ENCODE data around the gene ADAMTS6.
"Not testable (repeated sequence)": the region's sequence is repeated elsewhere in the genome, so short reads cannot be mapped to it uniquely, and the experiment has no call there.

ADAMTS6 gene

DNA sequence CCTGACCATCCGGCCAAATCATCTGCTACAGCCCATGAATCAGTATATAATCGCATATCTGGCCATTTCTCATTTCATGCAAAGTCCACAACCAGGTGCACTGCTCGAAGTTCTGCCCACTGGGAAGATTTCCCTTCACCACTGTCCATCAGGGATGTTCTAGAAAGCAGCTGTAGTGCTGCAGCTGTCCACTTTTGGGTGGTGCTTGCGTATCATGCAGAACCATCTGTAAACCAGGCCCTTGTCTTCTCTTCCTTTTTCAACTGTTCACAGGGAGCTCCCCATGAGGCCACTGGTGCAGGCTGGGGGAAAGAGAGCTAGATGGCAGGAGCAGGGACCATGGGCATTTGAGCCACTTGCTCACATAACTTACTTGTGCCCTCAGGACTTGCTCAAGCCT is 7.4 kb upstream of the ADAMTS6 start:
- TF ChIP-seq, protein P1, sequence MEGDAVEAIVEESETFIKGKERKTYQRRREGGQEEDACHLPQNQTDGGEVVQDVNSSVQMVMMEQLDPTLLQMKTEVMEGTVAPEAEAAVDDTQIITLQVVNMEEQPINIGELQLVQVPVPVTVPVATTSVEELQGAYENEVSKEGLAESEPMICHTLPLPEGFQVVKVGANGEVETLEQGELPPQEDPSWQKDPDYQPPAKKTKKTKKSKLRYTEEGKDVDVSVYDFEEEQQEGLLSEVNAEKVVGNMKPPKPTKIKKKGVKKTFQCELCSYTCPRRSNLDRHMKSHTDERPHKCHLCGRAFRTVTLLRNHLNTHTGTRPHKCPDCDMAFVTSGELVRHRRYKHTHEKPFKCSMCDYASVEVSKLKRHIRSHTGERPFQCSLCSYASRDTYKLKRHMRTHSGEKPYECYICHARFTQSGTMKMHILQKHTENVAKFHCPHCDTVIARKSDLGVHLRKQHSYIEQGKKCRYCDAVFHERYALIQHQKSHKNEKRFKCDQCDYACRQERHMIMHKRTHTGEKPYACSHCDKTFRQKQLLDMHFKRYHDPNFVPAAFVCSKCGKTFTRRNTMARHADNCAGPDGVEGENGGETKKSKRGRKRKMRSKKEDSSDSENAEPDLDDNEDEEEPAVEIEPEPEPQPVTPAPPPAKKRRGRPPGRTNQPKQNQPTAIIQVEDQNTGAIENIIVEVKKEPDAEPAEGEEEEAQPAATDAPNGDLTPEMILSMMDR (IDR thresholded peaks at IDR 0.05; ENCODE audit: low read depth, low read length, missing control alignments): no peak
- no peak overlapping the region for H3K4me3 ChIP-seq (replicated peaks; ENCODE audit: low read depth, low read length)

DNA sequence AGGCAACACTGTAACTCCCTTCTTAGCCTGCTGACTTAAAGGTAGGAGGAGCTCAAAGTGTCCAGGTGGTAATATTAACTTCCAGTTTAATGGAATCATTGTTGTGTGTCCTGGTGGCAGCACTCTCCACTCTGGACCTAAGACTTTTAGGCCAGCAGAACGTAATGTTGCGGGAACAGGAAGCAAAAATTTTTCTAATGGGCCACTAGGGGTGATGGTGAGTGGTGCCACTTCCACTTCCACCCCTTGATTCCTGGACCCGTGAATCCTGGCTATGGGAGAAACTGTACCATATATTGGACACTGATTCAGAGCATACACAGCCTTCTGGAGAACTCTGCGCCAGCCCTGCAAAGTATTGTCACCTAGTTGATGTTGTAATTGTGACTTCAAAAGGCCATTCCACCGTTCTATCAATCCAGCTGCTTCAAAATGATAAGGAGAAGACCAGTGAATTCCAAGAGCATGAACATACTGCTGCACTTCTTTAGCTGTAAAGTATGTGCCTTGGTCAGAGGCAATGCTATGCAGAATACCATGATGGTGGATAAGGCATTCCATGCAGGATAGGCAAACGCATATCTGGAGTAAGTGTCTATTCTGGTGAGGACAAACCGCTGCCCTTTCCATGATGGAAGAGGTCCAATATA is 6.4 kb upstream of the ADAMTS6 start:
- TF ChIP-seq, protein P1 (IDR thresholded peaks at IDR 0.05; ENCODE audit: low read depth, low read length, missing control alignments): peak; percentile 9
- H3K4me3 ChIP-seq (replicated peaks; ENCODE audit: low read depth, low read length); DNase-seq (ENCODE audit: extremely low read depth, low read depth): not testable (repeated sequence)

More for the DNA sequence above, 7.4 kb upstream of the ADAMTS6 start:
- no peak for DNase-seq (ENCODE audit: extremely low read depth, low read depth)

DNA sequence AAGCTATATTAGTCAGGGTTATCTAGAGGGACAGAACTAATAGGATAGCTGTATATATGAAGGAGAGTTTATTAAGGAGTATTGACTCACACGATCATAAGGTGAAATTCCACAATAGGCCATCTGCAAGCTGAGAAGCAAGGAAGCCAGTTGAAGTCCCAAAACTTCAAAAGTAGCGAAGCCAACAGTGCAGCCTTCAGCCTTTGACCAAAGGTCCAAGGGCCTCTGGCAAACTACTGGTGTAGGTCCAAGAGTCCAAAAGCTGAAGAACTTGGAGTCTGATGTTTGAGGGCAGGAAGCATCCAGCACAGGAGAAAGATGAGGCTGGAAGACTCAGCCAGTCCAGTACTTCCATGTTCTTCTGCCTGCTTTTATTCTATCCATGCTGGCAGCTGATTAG is 5.1 kb upstream of the ADAMTS6 start:
- not testable (repeated sequence) for H3K4me3 ChIP-seq (replicated peaks; ENCODE audit: low read depth, low read length); DNase-seq (ENCODE audit: extremely low read depth, low read depth)

DNA sequence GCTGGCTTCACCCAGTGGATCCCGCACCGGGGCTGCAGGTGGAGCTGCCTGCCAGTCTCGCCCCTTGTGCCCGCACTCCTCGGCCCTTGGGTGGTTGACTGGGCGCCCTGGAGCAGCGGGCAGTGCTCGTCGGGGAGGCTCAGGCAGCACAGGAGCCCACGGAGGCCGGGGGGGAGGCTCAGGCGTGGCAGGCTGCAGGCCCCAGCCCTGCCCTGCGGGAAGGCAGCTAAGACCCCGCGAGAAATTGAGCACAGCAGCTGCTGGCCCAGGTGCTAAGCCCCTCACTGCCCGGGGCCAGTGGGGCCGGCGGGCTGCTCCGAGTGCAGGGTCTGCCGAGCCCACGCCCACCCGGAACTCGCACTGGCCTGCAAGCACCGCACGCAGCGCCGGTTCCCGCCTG is 3.7 kb upstream of the ADAMTS6 start:
- no peak for DNase-seq (ENCODE audit: extremely low read depth, low read depth)
- H3K4me3 ChIP-seq (replicated peaks; ENCODE audit: low read depth, low read length): no peak overlapping the region
- TF ChIP-seq, protein P1 (IDR thresholded peaks at IDR 0.05; ENCODE audit: low read depth, low read length, missing control alignments): no peak

DNA sequence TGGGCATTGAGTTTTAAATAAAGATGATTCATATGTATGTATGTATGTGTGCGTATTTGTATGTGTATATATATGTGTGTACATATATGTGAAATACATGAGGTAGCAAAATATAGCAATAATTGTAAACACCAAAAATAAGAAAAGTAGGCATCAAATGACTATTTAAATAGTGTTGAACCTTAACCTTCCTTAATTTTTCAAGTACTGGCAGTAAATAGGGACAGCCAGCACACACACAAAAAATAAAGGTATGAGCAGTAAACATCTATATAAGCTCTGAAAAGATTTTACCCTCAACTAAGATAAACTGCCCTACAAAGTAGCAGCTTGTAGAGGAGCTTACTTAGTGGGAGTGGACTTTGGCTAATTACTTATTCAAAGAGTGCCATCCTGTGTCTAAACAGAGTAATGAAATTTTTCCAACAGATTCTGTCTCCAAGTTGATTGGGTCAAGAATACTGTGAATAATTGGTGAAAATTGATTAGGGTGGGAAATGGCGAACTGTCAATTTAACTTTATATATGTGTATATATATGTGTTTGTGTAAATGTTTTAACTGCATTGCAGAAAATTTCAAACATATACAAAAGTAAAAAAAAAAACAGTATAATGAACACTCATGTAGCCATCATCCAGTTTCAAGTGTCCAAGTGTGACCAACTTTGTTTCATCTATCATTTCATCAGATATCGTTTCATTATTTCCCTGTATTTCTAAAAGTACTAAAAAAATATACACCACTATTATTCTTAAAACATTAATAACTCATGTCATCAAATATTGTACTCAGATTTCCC is 2.0 kb upstream of the ADAMTS6 start:
- H3K4me3 ChIP-seq (replicated peaks; ENCODE audit: low read depth, low read length): peak overlapping the region; percentile 68
- no peak for DNase-seq (ENCODE audit: extremely low read depth, low read depth)
- TF ChIP-seq, protein P1 (IDR thresholded peaks at IDR 0.05; ENCODE audit: low read depth, low read length, missing control alignments): peak; percentile 39

DNA sequence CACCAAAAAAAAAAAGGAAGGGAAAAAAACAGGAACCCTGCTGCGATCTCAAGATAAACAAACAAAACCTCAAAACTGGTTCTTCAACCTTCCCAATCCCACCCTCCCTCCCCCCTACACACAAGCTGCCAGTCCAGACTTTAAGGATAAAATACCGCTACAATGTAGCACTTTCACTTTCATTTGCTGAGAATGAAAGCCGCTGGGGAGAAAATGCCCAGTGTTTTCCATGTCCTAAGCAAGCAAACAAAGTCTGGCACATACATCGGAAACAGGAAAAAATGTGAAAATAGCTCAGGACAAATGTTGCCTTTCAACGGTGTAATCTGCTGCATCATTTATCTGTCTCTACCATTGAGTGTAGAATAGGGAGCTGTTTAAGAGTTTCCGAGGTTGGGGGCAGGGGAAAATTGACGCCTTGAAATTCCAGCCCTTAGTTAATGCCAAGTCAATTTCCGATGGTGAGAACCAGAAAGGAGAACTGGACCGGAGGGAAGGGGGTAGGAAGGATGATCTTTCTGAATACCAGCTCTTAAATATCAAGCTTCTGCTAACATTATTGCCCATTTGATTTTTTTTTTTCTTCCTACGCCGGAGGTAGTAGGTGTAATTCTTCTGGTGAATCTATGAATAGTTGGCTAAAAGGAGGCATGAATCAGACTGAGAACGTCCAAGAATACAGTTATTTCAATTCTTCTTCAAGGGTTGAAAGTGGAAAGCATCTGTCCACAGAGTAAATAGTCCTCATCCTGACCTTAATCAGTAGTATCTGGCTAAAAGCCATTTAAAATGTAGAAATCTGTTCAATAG is 1.2 kb upstream of the ADAMTS6 start:
- no peak for DNase-seq (ENCODE audit: extremely low read depth, low read depth)
- TF ChIP-seq, protein P1 (IDR thresholded peaks at IDR 0.05; ENCODE audit: low read depth, low read length, missing control alignments): no peak

DNA sequence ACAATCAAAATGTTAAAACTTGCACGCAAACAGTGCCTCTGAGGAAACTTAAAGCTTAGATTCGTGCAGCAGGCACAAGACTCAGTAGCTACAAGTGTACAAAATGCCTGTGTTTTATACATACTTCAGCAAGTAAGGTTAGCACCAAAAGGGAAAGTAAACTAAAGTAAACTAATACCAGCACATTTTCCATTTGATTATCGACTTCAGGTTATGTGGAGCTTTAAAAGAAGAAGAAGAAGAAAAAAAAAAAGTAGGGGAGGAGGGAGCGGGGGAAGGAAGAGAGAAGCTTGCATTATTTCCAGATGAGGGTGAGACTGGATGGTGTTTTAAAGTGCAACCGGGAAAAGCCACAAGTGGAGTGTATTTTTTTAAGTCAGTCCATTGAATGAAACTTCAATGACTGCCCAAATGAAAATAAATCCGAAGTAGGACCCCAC is 596 bp upstream of the ADAMTS6 start:
- TF ChIP-seq, protein P1 (IDR thresholded peaks at IDR 0.05; ENCODE audit: low read depth, low read length, missing control alignments): no peak
- no peak for DNase-seq (ENCODE audit: extremely low read depth, low read depth)
- peak overlapping the region; percentile 68 for H3K4me3 ChIP-seq (replicated peaks; ENCODE audit: low read depth, low read length)

More for the DNA sequence above, 1.2 kb upstream of the ADAMTS6 start:
- peak overlapping the region; percentile 68 for H3K4me3 ChIP-seq (replicated peaks; ENCODE audit: low read depth, low read length)
